ENCODE measurements around the gene CXCR6. TPM values are rescaled to one million over a fixed set of nuclear protein-coding genes. Genes with fewer than 3 reads are reported as not detected.

CXCR6 gene
- total RNA-seq, 1 donor from 2014 or later: not detected

- no peaks in the 10 kb centered on the region for H3K4me1 Mint-ChIP-seq (ENCODE audit: unreplicated experiment)
- peaks cover 37% of the 10 kb centered on the region for H3K36me3 Mint-ChIP-seq (ENCODE audit: unreplicated experiment)
- no peaks in the 10 kb centered on the region for H3K9me3 Mint-ChIP-seq (ENCODE audit: unreplicated experiment)
- H3K27ac Mint-ChIP-seq (ENCODE audit: unreplicated experiment): no peak overlapping the region
- TF ChIP-seq, protein P1, sequence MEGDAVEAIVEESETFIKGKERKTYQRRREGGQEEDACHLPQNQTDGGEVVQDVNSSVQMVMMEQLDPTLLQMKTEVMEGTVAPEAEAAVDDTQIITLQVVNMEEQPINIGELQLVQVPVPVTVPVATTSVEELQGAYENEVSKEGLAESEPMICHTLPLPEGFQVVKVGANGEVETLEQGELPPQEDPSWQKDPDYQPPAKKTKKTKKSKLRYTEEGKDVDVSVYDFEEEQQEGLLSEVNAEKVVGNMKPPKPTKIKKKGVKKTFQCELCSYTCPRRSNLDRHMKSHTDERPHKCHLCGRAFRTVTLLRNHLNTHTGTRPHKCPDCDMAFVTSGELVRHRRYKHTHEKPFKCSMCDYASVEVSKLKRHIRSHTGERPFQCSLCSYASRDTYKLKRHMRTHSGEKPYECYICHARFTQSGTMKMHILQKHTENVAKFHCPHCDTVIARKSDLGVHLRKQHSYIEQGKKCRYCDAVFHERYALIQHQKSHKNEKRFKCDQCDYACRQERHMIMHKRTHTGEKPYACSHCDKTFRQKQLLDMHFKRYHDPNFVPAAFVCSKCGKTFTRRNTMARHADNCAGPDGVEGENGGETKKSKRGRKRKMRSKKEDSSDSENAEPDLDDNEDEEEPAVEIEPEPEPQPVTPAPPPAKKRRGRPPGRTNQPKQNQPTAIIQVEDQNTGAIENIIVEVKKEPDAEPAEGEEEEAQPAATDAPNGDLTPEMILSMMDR (IDR thresholded peaks at IDR 0.05): no peak
- no peak for DNase-seq (ENCODE audit: extremely low spot score, unreplicated experiment)
- no peaks in the 10 kb centered on the region for H3K27me3 Mint-ChIP-seq (ENCODE audit: unreplicated experiment)
- no peak overlapping the region for H3K4me3 Mint-ChIP-seq (ENCODE audit: unreplicated experiment)
These were observed 20.2 kb upstream of the CXCR6 start for GRCh38 chr3:45922950-45923590.

DNA sequence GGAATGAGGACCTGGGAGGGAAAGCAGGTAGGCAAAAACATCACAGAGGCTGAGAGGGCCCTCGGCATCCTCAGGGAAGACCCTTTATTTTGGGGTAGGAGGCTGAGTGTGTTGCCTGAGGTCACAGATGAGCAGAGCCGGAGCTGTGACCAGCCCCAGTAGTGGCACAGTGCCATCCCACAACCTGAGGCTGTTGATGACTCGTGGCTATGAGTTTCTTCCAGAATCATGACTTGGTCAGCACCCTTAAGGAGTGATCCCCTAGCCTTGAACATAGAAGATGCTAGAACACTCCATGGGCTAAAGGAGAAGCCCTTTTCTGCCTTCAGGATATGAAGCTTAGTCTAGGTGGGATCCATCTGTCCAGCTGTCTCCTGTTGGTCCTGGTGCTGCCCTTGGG is 19.5 kb upstream of the CXCR6 start:
- Mint-ChIP-seq H3K4me1 (ENCODE audit: unreplicated experiment) (no peaks in the 10 kb centered on the region), H3K36me3 (ENCODE audit: unreplicated experiment) (peaks cover 41% of the 10 kb centered on the region), H3K27ac (ENCODE audit: unreplicated experiment) (no peak overlapping the region), H3K27me3 (ENCODE audit: unreplicated experiment) (no peaks in the 10 kb centered on the region), H3K4me3 (ENCODE audit: unreplicated experiment) (no peak overlapping the region), H3K9me3 (ENCODE audit: unreplicated experiment) (no peaks in the 10 kb centered on the region)
- DNase-seq (ENCODE audit: extremely low spot score, unreplicated experiment): no peak
- TF ChIP-seq, protein P1 (IDR thresholded peaks at IDR 0.05): no peak

DNA sequence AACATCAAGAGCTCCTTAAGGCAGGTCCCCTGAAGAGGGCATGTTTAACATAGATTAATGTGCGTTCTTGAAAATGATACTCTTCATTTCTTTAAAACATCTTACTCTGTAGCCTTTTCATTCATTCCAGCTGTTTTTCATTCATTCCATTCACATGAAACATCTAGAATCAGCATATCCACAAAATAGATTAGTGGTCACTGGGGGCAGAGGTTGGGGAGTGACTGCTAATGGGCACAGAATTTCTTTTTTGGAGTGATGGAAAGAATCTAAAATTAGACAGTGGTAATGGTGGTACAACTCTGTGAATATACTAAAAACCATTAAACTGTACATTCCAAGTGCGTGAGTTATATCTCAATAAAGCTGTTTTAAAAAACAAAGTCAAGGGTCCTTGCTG is 15.4 kb upstream of the CXCR6 start:
- peaks cover 46% of the 10 kb centered on the region for H3K36me3 Mint-ChIP-seq (ENCODE audit: unreplicated experiment)
- no peaks in the 10 kb centered on the region for H3K9me3 Mint-ChIP-seq (ENCODE audit: unreplicated experiment)
- H3K27me3 Mint-ChIP-seq (ENCODE audit: unreplicated experiment): no peaks in the 10 kb centered on the region
- no peak overlapping the region for H3K4me3 Mint-ChIP-seq (ENCODE audit: unreplicated experiment)
- no peak for DNase-seq (ENCODE audit: extremely low spot score, unreplicated experiment)
- H3K27ac Mint-ChIP-seq (ENCODE audit: unreplicated experiment): no peak overlapping the region
- H3K4me1 Mint-ChIP-seq (ENCODE audit: unreplicated experiment): no peaks in the 10 kb centered on the region
- TF ChIP-seq, protein P1 (IDR thresholded peaks at IDR 0.05): no peak

GRCh38 chr3:45929042-45929679 is 14.1 kb upstream of the CXCR6 start:
- Mint-ChIP-seq H3K36me3 (ENCODE audit: unreplicated experiment) (peaks cover 49% of the 10 kb centered on the region), H3K4me3 (ENCODE audit: unreplicated experiment) (no peak overlapping the region), H3K27ac (ENCODE audit: unreplicated experiment) (no peak overlapping the region)

GRCh38 chr3:45931496-45931895 is 11.8 kb upstream of the CXCR6 start:
- no peak overlapping the region for H3K27ac Mint-ChIP-seq (ENCODE audit: unreplicated experiment)
- no peak overlapping the region for H3K4me3 Mint-ChIP-seq (ENCODE audit: unreplicated experiment)
- no peaks in the 10 kb centered on the region for H3K4me1 Mint-ChIP-seq (ENCODE audit: unreplicated experiment)
- H3K36me3 Mint-ChIP-seq (ENCODE audit: unreplicated experiment): peaks cover 59% of the 10 kb centered on the region
- TF ChIP-seq, protein P1 (IDR thresholded peaks at IDR 0.05): no peak
- no peaks in the 10 kb centered on the region for H3K27me3 Mint-ChIP-seq (ENCODE audit: unreplicated experiment)
- no peak for DNase-seq (ENCODE audit: extremely low spot score, unreplicated experiment)
- H3K9me3 Mint-ChIP-seq (ENCODE audit: unreplicated experiment): no peaks in the 10 kb centered on the region

More at GRCh38 chr3:45929042-45929679, 14.1 kb upstream of the CXCR6 start:
- TF ChIP-seq, protein P1 (IDR thresholded peaks at IDR 0.05): peak; percentile 66
- DNase-seq (ENCODE audit: extremely low spot score, unreplicated experiment): no peak
- no peaks in the 10 kb centered on the region for H3K27me3 Mint-ChIP-seq (ENCODE audit: unreplicated experiment)
- no peaks in the 10 kb centered on the region for H3K9me3 Mint-ChIP-seq (ENCODE audit: unreplicated experiment)
- no peaks in the 10 kb centered on the region for H3K4me1 Mint-ChIP-seq (ENCODE audit: unreplicated experiment)

Measured in osteocyte (in vitro differentiated cells).